Spinal cord (tissue), 10 donors: Measurements from ENCODE around the gene FCAMR. TPM values are rescaled to one million over a fixed set of nuclear protein-coding genes. Genes with fewer than 3 reads are reported as not detected.

Experiments
- DNase-seq, 6 donors: peaks; one replicate each; pipeline versions ENCODE4 v3.0.0 to v3.0.0-alpha.2; 2013 to 2015; ENCODE audit warnings: low spot score in 6 of 6, low read depth in 4 of 6
- H3K27ac ChIP-seq: one replicate; pipeline ENCODE4 v1.5.1; 2013; ENCODE audit warnings: low read depth, low read length, control low read depth
- H3K27me3 ChIP-seq: one replicate; pipeline ENCODE4 v1.6.1; 2013; ENCODE audit warnings: low read length; ENCODE audit not compliant: control insufficient read depth, insufficient read depth
- H3K36me3 ChIP-seq: one replicate; pipeline ENCODE4 v1.6.1; 2013; ENCODE audit warnings: low read length; ENCODE audit not compliant: control insufficient read depth, insufficient read depth
- H3K4me1 ChIP-seq: one replicate; pipeline ENCODE4 v1.6.1; 2013; ENCODE audit warnings: low read length; ENCODE audit not compliant: control insufficient read depth, insufficient read depth
- H3K4me3 ChIP-seq: one replicate; pipeline ENCODE4 v1.5.1; 2013; ENCODE audit warnings: low read depth, low read length, control low read depth
- H3K9me3 ChIP-seq: one replicate; pipeline ENCODE4 v1.6.1; 2013; ENCODE audit warnings: low read length; ENCODE audit not compliant: control insufficient read depth, insufficient read depth
- WGBS: methylation state at CpG from one replicate; pipeline ENCODE4 v1.1.5; 2013; ENCODE audit warnings: missing lambda C conversion rate; ENCODE audit not compliant: insufficient coverage; 5-methylcytosine and 5-hydroxymethylcytosine counted together
- polyA plus RNA-seq, 2 donors: library from polyadenylated mRNA; unstranded; fragments of 120-200 nt; gene quantifications; one replicate each; pipeline ENCODE4 v1.2.1, GENCODE V29; 2013; ENCODE audit not compliant: insufficient read length in 2 of 2
- total RNA-seq, 2 donors: library from RNA; depleted of rRNA in 1 of 2; stranded (reverse); fragments of 120-200 nt in 1 of 2; fragments of >200 nt in 1 of 2; gene quantifications; one replicate each; pipeline versions ENCODE4 v1.2.3 to v1.2.4, GENCODE V29; 2013 to 2014
- donor health status: healthy.

The FCAMR gene
- total and polyA plus RNA-seq, 4 donors = 0.12 to 0.20 TPM; not detected in 2

- no peaks in the 10 kb centered on the region for H3K4me1 ChIP-seq
- H3K9me3 ChIP-seq = no peaks in the 10 kb centered on the region
- H3K4me3 ChIP-seq = no peak overlapping the region
- WGBS = 85% methylated on average over 7 of the region's 9 CpGs
- no peak overlapping the region for H3K27ac ChIP-seq
- no peaks in the 10 kb centered on the region for H3K27me3 ChIP-seq
- no peak for DNase-seq
- no peaks in the 10 kb centered on the region for H3K36me3 ChIP-seq
Measured at GRCh38 chr1:206939841-206940587, 30.2 kb downstream of the FCAMR start.

DNA sequence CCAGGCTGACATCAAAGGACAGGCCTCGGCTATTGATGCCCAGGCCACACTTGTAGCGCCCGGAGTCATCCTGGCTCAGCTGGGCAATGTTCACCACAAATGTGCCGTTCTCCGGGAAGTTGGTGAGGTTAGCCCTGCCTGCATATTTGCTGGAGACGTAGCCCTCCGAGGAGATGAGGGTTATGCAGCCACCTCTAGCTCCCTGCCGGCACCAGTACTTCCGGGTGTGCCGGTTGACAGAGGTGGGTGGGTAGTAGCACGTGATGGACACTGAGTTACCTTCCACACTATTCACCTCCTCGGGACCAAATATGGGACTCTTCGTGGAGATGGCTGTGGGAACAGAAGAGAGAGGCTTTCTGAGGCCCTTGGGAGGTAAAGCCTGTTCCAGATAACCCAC is 31.1 kb downstream of the FCAMR start:
- H3K4me3 ChIP-seq = no peak overlapping the region
- no peaks in the 10 kb centered on the region for H3K27me3 ChIP-seq
- DNase-seq = no peak
- H3K36me3 ChIP-seq = no peaks in the 10 kb centered on the region
- 95% methylated on average over 7 of the region's 13 CpGs for WGBS
- H3K4me1 ChIP-seq = no peaks in the 10 kb centered on the region
- no peak overlapping the region for H3K27ac ChIP-seq
- no peaks in the 10 kb centered on the region for H3K9me3 ChIP-seq

DNA sequence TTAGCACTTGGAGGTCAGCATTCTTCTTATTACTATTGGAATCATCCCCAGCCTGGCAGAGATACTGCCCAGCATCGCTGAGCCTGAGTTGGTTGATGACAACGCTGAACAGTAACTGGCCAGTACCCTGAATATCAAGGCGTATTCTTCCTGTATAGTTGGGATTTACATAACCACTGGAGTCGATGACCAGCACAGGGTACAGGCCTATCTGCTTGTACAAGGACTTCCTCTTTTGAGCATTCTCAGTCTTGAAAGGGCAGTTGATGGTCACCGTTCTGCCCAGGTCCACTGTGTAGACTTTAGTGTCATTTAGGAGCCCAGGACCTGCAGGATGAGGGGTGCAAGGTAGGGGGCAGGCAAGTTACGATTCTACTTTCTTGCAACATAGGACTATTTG is 32.8 kb downstream of the FCAMR start:
- Histone ChIP-seq H3K9me3 (no peaks in the 10 kb centered on the region), H3K27me3 (no peaks in the 10 kb centered on the region), H3K27ac (no peak overlapping the region), H3K4me1 (no peaks in the 10 kb centered on the region), H3K36me3 (no peaks in the 10 kb centered on the region), H3K4me3 (no peak overlapping the region)
- WGBS = 91% methylated on average over 4 of the region's 6 CpGs
- no peak for DNase-seq

DNA sequence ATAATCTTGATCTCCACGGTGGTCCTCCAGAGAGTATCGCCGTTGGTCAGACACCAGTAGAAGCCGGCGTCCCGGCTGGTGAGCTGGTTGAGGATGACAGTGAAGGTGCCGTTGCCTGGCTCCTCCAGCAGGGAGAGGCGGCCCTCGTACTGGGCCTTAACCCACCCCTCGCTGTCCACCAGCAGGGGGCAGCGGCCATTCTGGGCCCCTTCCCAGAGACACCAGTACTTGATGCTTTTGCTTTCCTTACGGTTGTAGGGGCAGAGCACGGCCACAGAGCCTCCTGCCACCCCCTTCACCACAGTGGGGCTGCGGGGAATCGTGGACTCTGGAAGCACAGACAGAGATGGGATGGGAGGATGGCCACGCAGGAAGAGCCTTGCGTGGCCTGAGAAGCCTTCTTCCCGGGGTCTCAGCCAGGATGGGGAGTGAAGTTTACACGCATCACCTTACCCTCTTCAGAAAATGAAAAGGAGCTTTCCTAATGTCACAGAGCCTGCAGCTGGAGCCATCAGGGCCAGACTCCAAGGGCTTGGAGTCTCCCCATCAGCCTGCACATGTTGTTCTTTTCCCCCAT is 34.7 kb downstream of the FCAMR start:
- DNase-seq = no peak
- WGBS = 66% methylated on average over 12 of the region's 19 CpGs

GRCh38 chr1:206933333-206933945 is 36.8 kb downstream of the FCAMR start:
- no peaks in the 10 kb centered on the region for H3K9me3 ChIP-seq
- no peak overlapping the region for H3K4me3 ChIP-seq
- no peaks in the 10 kb centered on the region for H3K4me1 ChIP-seq
- no peaks in the 10 kb centered on the region for H3K36me3 ChIP-seq
- 76% methylated on average over 3 of the region's 8 CpGs for WGBS
- DNase-seq = no peak
- no peaks in the 10 kb centered on the region for H3K27me3 ChIP-seq
- H3K27ac ChIP-seq = no peak overlapping the region

More for the DNA sequence above, 34.7 kb downstream of the FCAMR start:
- H3K27ac ChIP-seq = no peak overlapping the region
- H3K9me3 ChIP-seq = no peaks in the 10 kb centered on the region
- H3K4me1 ChIP-seq = no peaks in the 10 kb centered on the region
- no peaks in the 10 kb centered on the region for H3K27me3 ChIP-seq
- no peaks in the 10 kb centered on the region for H3K36me3 ChIP-seq
- no peak overlapping the region for H3K4me3 ChIP-seq

DNA sequence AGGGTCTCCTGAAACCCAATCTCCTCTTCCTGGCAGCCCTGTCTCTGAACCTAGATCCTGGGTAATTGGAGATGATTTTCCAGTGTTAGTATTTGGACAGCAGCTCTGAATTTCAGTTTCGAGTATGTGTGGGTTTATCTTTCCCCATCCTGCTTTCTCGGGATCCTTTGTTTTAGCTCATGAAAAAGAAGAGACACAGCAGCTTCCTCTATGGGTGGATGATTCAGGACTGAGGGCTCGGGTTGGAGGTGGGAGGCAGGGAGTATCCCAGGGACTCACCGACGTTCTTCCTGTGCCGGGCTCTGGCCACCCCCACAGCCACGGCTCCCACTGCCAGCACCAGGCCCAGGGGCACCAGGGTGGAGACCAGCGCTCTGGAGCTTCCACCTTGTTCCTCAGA is 38.1 kb downstream of the FCAMR start:
- H3K27ac ChIP-seq = no peak overlapping the region
- WGBS = 91% methylated on average over 7 of the region's 8 CpGs
- no peaks in the 10 kb centered on the region for H3K9me3 ChIP-seq
- DNase-seq = no peak
- H3K27me3 ChIP-seq = no peaks in the 10 kb centered on the region
- H3K4me1 ChIP-seq = no peaks in the 10 kb centered on the region
- no peaks in the 10 kb centered on the region for H3K36me3 ChIP-seq
- no peak overlapping the region for H3K4me3 ChIP-seq

DNA sequence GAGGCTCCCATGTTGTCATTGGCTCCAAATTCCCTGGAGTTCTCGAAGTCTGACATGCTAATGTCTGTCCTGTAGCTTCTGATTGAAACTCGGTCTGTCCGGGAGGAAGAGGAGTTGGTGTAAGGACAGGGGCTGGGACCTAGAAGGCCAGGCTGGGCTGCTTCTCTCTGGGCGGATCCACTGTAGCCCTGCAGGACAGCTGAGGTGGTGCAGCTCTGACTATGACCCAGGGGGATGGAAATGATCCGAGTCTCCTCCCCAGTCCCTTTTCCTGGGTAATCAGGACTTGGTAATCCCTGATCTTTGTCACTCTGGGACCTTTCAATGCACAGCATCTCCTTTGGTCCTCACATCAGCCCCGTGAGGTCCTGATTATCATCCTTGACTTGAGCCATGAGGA is 38.6 kb downstream of the FCAMR start:
- DNase-seq = no peak
- H3K36me3 ChIP-seq = no peaks in the 10 kb centered on the region
- H3K4me3 ChIP-seq = no peak overlapping the region
- H3K4me1 ChIP-seq = no peaks in the 10 kb centered on the region
- H3K27ac ChIP-seq = no peak overlapping the region
- no peaks in the 10 kb centered on the region for H3K27me3 ChIP-seq
- WGBS = 79% methylated on average over 6 of the region's 6 CpGs
- H3K9me3 ChIP-seq = no peaks in the 10 kb centered on the region

DNA sequence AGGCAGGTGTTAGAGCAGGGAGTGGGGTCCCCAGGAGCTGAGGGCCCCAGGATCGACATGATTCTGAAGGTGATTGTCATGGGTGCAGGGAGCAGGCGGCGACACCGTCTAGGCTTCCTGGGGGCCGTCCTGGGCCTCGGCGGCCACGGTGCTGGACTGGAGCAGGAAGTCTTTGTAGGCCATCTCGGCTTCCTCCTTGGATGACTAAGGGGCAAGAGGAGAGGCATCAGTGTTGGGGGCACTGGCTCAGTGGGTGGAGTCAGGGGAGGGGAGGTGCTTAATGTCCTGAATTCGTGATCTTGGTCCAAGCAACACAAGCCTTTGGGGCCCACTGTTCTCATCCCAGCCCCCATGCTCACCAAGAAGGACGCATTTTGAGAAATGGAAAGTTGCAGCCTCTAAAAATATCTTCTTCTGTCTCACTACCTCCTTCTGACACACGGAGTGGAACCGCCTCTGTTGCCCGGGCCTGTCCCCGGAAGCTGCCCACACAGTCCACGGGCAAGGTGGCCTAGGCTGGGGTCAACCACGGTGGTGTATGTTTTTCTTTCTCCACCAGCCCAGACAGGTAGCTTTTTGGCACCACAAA is 40.0 kb downstream of the FCAMR start:
- no peak for DNase-seq
- Histone ChIP-seq H3K4me3 (no peak overlapping the region), H3K9me3 (no peaks in the 10 kb centered on the region), H3K27me3 (no peaks in the 10 kb centered on the region), H3K27ac (no peak overlapping the region), H3K4me1 (no peaks in the 10 kb centered on the region), H3K36me3 (no peaks in the 10 kb centered on the region)
- 92% methylated on average over 14 of the region's 17 CpGs for WGBS

- H3K36me3 ChIP-seq = no peaks in the 10 kb centered on the region
- no peak overlapping the region for H3K27ac ChIP-seq
- 80% methylated on average over 1 of the region's 6 CpGs for WGBS
Measured at GRCh38 chr1:206929524-206929923, 40.7 kb downstream of the FCAMR start.

More at GRCh38 chr1:206929524-206929923, 40.7 kb downstream of the FCAMR start:
- H3K4me3 ChIP-seq = no peak overlapping the region
- H3K27me3 ChIP-seq = no peaks in the 10 kb centered on the region
- DNase-seq = no peak
- H3K9me3 ChIP-seq = no peaks in the 10 kb centered on the region
- H3K4me1 ChIP-seq = no peaks in the 10 kb centered on the region
